ENCODE results near the gene SPNS1.
A peak's percentile ranks its signal among the peaks of the same experiment; 100 is the strongest.
"Not testable (repeated sequence)": the region's sequence is repeated elsewhere in the genome, so short reads cannot be mapped to it uniquely, and the experiment has no call there.

SPNS1 gene

GRCh38 chr16:28958836-28959235 is 15.7 kb upstream of the SPNS1 start:
- DNase-seq (ENCODE audit: low read depth), result no peak

- DNase-seq (ENCODE audit: low read depth), result no peak
Observed at GRCh38 chr16:28964072-28964471, 10.5 kb upstream of the SPNS1 start.

GRCh38 chr16:28964496-28964895 is 10.1 kb upstream of the SPNS1 start:
- no peak for DNase-seq (ENCODE audit: low read depth)

GRCh38 chr16:28967156-28967555 is 7.4 kb upstream of the SPNS1 start:
- DNase-seq (ENCODE audit: low read depth), result no peak

GRCh38 chr16:28969696-28970095 is 4.9 kb upstream of the SPNS1 start:
- DNase-seq (ENCODE audit: low read depth), result not testable (repeated sequence)

GRCh38 chr16:28974007-28974436 is 556 bp upstream of the SPNS1 start:
- peak; percentile 25 for DNase-seq (ENCODE audit: low read depth)

GRCh38 chr16:28975158-28975599 is 601 bp downstream of the SPNS1 start:
- no peak for DNase-seq (ENCODE audit: low read depth)

GRCh38 chr16:28977703-28978662 is 3.4 kb downstream of the SPNS1 start:
- no peak for DNase-seq (ENCODE audit: low read depth)

- DNase-seq (ENCODE audit: low read depth), result not testable (repeated sequence)
Observed at GRCh38 chr16:28980330-28980729, 5.8 kb downstream of the SPNS1 start.

GRCh38 chr16:28980929-28981328 is 6.4 kb downstream of the SPNS1 start:
- DNase-seq (ENCODE audit: low read depth), result no peak

- DNase-seq (ENCODE audit: low read depth), result no peak
Observed at GRCh38 chr16:28981517-28981916, 6.9 kb downstream of the SPNS1 start.

GRCh38 chr16:28982418-28982817 is 7.8 kb downstream of the SPNS1 start:
- no peak for DNase-seq (ENCODE audit: low read depth)

GRCh38 chr16:28982949-28983348 is 8.4 kb downstream of the SPNS1 start:
- no peak for DNase-seq (ENCODE audit: low read depth)

GRCh38 chr16:28983644-28984043 is 9.1 kb downstream of the SPNS1 start:
- DNase-seq (ENCODE audit: low read depth), result no peak

- no peak for DNase-seq (ENCODE audit: low read depth)
Observed at GRCh38 chr16:28984091-28984490, 9.5 kb downstream of the SPNS1 start.

GRCh38 chr16:28984619-28985135 is 10.1 kb downstream of the SPNS1 start, which contains the start of gene LAT:
TSS of gene LAT (plus strand) at chr16:28985052. CDS start at chr16:28985418, 366 bp downstream.
- no peak for DNase-seq (ENCODE audit: low read depth)

- DNase-seq (ENCODE audit: low read depth), result no peak
Observed at GRCh38 chr16:28985211-28986041, 10.8 kb downstream of the SPNS1 start.

- no peak for DNase-seq (ENCODE audit: low read depth)
Observed at GRCh38 chr16:28986046-28986445, 11.5 kb downstream of the SPNS1 start.

- no peak for DNase-seq (ENCODE audit: low read depth)
Observed at GRCh38 chr16:28986492-28986891, 11.9 kb downstream of the SPNS1 start.

GRCh38 chr16:28987170-28987853 is 12.7 kb downstream of the SPNS1 start:
- no peak for DNase-seq (ENCODE audit: low read depth)

- no peak for DNase-seq (ENCODE audit: low read depth)
Observed at GRCh38 chr16:28989363-28989762, 14.8 kb downstream of the SPNS1 start.
